GM18508 (cell line): ENCODE results near the gene S100A8.
"Not testable (repeated sequence)": the region's sequence is repeated elsewhere in the genome, so short reads cannot be mapped to it uniquely, and the experiment has no call there.

Experiments
- ATAC-seq: cut with Tn5 transposase; IDR thresholded peaks from one replicate; pipeline ENCODE4 v1.9.1; 2021; ENCODE audit warnings: moderate number of reproducible peaks; ENCODE audit not compliant: insufficient read depth, unreplicated experiment

Gene S100A8

GRCh38 chr1:153417136-153417888, 26.4 kb upstream of the S100A8 start:
- ATAC-seq = no peak

GRCh38 chr1:153415850-153416570, 25.1 kb upstream of the S100A8 start, which contains the start of gene S100A7A:
S100A7A (plus strand) TSS chr1:153416520; CDS start chr1:153418083, 1,563 bp downstream.
- no peak for ATAC-seq

- not testable (repeated sequence) for ATAC-seq
These were observed 23.1 kb upstream of the S100A8 start for GRCh38 chr1:153413961-153414360.

- not testable (repeated sequence) for ATAC-seq
These were observed 16.4 kb upstream of the S100A8 start for GRCh38 chr1:153407274-153407673.

GRCh38 chr1:153405825-153406599, 15.1 kb upstream of the S100A8 start:
- ATAC-seq = not testable (repeated sequence)

GRCh38 chr1:153404768-153405167, 13.9 kb upstream of the S100A8 start:
- no peak for ATAC-seq

GRCh38 chr1:153404086-153404635, 13.3 kb upstream of the S100A8 start:
- ATAC-seq = no peak

GRCh38 chr1:153403421-153404085, 12.7 kb upstream of the S100A8 start:
- no peak for ATAC-seq

- ATAC-seq = no peak
These were observed 11.4 kb upstream of the S100A8 start for GRCh38 chr1:153402226-153402625.

GRCh38 chr1:153401461-153401860, 10.6 kb upstream of the S100A8 start:
- no peak for ATAC-seq

- no peak for ATAC-seq
These were observed 9.4 kb upstream of the S100A8 start for GRCh38 chr1:153400244-153400643.

GRCh38 chr1:153399401-153400055, 8.7 kb upstream of the S100A8 start:
- no peak for ATAC-seq

GRCh38 chr1:153397924-153398651, 7.2 kb upstream of the S100A8 start:
- no peak for ATAC-seq

GRCh38 chr1:153397051-153397923, 6.4 kb upstream of the S100A8 start:
- no peak for ATAC-seq

GRCh38 chr1:153396461-153396860, 5.6 kb upstream of the S100A8 start:
- ATAC-seq = no peak

- no peak for ATAC-seq
These were observed 4.9 kb upstream of the S100A8 start for GRCh38 chr1:153395776-153396175.

- no peak for ATAC-seq
These were observed 4.3 kb upstream of the S100A8 start for GRCh38 chr1:153395136-153395685.

- no peak for ATAC-seq
These were observed 3.5 kb upstream of the S100A8 start for GRCh38 chr1:153394391-153394790.
